Stimulated activated CD4-positive, alpha-beta T cell treated with anti-CD3 and anti-CD28 coated beads, Interleukin-1b, Interleukin-23, amount 100 ng/mL, for 48 hours (primary cell): ENCODE results near the gene STK17B.
"Not testable (repeated sequence)": the region's sequence is repeated elsewhere in the genome, so short reads cannot be mapped to it uniquely, and the experiment has no call there.

Experiments
- DNase-seq: peaks from one replicate; pipeline ENCODE4 v3.0.0-alpha.2; 2020

STK17B gene

DNA sequence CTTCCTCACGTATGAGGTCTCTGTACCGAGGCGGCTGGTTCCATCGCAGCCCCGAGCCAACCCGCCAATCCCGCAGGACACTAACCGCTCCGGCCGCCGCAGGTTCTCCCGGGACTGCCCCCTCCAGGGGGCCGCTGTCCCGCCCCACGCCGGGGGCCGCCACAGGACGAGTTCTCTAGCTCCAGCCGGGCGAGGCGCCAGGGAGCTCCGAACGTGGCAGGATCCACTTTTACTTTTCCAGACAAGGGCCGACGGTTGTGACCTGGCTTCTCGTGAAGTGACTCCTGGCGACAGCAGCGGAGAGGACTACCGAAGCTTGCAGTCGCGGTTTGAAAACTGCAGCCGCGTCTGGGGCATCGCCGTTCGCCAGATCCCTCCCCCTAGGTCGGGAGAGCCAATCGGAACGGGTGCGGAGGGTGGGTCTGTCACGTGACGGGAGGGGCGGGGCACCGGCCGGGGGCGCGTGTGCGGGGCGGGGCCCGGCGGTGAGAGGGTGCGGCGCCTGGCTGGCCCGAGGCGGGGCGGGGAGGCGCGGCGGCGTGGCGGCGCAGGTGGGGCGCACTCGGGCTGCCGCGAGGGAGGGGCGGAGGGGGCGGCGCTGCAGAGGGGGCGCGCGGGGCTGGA is at the start of gene STK17B:
Gene STK17B, minus strand, starts transcription at position 331 of the 624 bp plus-strand sequence. CDS start 8,195 bp downstream, outside the sequence.
- DNase-seq = peak; percentile 97

DNA sequence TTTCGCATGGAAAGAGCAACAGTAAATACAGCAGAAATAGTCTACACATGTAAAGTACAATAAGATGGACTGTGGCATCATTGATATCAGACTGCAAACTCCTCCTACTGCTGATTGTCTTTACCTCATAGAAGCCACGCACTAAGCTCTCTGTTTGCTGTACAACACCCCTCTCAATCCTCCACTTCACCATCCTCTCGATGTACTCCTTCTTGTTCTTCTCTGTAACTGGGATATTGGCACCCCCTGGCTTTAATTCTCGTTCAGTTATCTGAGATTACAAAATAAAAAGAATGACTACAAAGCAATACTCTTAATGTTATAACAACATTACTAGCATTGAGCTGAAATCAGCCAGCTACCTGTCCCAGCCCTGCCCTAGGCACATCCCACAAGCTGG is 49.3 kb upstream of the STK17B start:
- DNase-seq = no peak

DNA sequence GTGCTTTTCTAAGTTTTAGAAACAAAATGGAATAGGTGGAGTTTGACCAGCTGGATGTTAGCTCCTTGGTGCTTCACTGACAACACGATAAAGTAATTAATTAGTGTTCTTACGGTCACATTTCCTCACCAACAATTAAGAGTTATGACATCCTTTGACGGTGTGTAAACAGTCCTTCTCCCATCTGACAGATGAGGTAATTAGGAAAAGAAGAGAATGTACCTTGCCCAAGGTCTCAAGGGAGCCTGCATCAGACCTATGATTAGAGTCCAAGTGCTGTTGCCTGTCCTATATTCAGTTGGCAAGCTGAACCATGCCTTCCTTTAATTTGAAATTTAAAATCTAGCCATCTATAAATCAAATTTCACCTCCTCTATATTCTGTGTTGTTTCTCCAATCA is 48.3 kb upstream of the STK17B start:
- no peak for DNase-seq

DNA sequence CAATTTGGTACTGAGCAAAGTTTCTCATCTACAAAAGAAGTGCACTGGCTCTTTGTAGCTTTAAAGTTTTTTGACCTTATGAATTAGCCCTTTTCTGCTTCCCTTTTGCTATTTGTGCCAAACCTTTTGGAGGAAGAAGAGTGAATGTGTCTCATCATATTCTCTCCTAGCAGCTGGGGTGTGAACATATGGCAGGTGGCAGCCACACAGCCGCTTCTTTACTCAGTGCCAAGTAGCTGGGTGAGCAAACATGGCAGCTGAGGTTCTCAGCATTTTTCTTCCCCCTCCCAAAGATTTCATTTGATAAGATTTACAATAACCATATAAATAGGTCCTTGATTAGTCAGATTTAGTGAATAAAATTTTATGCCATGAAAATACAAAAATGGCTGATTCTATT is 46.7 kb upstream of the STK17B start:
- no peak for DNase-seq

DNA sequence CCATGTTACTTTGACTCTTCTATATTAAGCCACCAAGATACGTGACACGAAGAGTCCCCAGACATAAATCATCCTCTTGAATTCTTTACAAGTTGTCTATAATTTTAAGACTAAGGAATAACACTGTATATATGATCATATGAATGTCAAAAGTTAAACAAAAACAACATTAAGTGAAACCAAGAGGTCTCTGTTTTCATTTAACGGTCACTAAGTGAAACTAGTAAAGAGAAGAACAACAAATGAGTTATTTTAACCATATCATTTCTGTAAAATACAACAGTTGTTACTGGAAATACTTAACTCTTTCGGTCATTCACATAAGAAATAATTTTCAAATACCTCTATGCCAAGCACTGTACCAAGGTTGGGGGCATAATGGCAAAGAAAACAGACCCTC is 45.7 kb upstream of the STK17B start:
- no peak for DNase-seq

DNA sequence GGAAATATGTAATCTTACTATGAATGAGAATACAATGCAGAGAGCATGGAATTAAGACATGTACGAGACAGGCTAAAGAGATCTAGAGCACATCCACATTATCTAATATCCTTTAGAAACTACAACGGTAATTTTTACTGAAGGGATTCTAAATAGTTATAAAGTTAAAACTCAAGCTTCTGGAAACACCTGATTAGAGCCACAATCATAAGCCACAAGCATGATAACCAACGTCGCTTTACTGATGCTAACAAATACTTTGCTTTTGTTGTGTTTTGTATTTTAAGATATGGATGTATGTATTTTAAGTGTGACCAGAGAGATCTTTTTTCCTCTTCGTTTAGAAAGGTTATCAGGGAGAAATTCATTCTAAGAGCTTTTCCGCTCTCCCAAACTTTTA is 44.0 kb upstream of the STK17B start:
- no peak for DNase-seq

DNA sequence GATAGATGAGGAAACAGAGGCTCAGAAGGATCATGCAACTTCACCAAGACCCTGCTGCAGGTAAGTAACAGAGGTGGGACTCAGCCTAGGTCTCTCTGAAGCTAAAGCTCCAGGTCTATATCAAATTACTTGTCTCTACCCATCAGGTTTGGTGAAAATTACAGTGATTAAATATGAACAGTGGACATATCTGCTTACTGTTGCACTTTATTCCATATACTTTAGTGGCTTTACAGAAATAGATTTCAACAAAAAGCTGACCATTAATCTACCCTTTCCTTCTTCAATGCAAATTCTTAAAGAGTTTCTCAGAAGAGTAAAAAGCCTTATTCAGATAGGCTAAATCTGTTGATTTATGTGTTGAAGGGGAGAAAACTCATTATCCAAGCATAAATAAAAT is 42.8 kb upstream of the STK17B start:
- no peak for DNase-seq

DNA sequence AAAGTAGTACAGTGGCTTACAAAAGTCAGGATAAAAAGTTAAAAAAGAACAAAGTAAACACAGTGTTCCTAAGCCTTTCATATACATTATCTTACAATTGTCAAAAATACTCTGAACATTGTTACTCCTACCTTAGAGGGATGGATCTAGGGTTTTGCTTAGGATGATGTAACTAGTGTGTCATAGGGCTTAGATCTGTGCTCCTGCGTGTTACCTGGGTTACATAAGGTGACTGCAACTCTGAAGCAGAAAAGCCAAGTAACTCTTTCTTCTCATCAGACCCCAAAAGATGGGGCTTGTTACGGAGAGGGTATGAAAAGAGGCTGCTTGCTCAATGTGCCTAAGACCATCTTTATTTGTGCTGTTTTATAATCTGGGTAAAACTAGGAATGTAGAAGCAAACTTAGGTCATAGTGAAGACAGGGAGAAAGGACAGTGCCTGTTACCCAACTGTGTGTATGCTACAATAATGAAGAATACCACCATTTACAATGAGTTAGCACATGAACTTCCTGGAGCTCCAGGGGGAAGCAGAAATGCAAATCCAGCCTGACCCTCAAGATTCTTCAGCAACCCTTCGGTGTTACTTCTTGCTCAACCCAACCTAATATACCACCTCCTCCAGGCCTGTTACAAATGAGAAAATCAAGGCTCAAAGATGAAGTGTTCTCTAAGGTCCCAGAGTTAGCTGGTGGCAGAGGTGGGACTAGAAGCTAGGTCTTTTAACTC is 42.0 kb upstream of the STK17B start:
- no peak for DNase-seq

DNA sequence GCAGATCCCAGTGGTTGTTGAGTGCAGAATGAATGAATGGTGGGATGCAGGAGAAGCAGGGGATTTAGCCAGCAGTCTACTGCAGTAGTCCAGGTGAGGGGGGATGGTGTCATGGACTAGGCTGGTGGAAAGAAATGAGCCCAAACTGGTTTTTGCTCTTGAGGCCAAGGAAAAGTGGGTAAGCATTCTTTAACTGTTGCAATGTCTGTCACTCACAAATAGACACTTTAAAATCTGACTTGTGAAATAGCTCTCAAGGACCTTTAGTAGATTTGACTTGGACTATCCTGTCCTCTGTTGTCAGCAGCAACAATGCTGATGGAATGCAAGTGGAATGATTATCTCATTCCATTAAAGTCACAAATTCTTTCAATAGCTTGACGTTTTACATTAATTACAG is 37.5 kb upstream of the STK17B start:
- DNase-seq = no peak

DNA sequence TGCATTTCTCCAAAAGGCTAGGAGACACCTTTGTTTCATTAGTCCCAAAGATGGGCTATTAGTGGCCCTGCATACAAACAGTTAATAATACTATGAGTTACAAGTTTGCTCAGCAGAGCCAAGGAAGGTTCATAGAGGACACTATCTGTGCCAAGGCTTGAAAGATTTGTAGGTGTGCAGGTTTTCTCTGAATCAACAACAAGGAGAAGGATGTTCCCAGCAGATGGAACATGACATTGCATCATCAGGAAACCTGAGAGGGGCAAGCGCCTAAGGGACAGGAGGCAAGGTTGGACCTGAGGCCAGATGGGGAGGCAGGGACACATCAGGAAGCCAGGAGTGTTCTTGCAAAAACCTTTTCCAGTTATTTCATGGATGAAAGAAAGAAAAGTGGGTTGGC is 35.4 kb upstream of the STK17B start:
- DNase-seq = no peak

DNA sequence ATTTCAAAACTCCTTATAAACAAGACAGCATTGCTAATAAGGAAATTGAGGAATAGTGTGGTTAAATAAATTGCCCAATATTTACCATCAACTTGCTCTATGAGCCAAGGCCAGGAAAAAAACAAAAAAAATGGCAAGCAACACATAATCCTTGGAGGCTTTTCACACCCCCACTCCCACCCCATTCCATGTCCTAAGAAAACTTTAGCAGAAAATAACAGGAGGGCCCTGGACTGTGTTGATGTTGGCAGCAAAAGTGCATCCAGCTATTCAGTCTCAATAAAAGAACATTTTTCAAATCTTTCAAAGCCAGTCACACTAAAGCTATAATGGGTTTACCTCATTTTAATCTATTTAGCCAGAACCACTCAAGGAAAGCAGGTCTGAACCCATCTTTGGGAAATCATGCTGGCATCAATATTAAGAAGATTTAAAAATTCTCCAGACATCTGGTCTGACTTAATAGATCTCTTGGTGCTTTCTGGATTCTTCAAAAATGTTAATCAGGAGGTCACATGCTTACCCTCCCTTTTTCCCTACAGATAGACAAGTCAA is 34.6 kb upstream of the STK17B start:
- DNase-seq = no peak

DNA sequence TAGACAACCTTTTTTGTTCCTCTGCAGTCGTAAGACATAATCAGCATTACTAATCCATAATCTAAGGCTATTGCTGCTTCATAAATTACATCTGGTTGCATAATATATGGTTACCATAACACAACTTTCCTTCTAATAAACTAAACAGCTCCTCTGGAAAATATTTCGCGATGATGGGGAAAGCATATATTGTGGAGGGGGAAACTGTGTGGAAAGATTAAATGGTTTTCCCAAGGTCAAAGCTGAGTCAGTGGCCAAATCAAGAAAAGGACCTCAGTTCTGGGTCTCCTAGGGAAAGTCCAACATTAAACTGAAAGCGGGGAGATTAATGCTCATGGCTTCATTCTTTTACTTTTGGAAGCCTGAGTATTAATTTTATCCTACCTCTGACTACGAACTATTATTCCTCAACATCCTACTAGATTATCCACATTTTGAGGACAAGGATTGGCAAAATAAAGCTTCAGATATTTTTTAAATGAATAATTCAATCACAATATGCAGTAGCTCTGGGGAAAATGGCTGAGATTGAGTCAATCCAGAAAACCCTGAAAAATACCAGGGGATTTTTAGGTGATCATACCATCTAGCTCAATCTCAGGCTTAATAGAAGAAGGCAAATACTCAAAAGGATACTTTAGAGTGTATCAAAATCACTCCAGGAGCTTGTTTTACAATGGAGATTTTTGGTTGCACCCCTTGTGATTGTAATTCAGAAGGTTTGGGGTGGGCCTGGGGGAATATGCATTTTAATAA is 33.8 kb upstream of the STK17B start:
- no peak for DNase-seq

DNA sequence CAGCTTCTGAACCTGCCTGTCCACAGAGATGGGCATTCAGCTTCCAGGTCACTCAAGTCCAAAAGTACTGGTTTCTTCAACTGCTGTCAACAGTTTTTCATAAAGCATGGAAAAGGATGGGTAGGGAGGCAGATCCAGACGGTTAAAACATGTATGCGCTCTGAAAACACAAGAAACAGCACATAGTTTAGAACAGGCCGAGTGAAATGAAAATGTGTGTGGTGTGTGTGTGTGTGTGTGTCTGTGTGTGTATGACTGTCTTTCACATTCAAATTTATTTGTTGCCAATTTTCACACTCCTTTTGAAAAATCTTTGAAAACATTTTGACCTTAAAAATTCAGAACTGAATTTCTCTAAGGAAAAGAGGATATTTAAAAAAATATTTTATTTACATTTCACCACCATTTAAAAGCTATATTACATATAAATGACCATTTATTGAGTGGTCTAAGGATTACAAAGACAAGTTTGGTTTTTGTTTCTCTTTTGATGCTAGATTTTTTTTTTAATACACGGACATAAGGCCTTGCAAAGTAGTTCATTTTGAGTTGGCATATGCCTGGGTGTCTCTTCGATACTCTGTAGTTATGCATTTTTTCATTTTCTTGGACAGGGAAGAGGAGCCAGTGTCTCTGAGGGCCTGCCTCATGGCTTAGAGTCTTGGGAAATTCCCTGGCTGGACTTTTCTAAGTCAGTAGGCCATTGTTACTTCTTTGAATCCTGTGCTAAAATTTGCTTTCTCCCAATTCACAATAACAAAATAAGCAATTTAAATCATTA is 30.0 kb upstream of the STK17B start:
- no peak for DNase-seq

DNA sequence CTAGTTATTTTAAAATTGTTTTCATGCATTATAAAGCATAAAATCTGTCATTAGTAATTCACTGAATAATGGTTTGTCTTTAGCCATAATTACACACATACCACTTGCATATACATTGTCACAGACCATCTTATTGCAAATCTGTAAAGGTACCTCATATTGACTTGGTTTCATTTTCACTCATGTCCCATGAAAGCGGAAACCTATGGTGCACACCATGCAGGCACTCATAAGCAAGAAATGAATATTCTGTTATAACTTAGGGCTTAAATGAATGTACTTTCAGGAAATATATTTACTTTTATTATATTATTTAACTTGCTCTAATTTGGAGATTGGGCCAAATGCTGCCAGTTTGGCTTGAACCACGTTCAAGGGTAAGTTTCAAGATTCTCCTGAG is 29.2 kb upstream of the STK17B start:
- DNase-seq = peak; percentile 49

DNA sequence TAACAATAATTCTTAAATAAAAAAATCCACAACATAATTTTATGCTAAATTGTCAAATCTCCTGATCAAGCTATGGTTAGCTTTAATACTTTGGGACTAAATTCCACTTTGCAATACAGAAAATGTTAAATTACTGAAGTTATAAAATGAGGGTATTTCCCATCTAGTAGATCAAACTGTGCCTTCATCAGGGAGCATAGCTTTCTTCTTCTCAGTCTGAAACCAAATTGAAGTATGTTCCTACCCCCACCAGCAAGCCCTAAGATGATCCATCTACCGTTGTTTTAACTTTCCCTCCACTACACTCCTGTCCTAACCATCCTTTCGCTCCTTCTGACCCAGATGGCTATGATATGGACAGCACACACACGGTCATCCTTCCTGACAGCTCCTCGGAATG is 24.4 kb upstream of the STK17B start:
- no peak for DNase-seq

DNA sequence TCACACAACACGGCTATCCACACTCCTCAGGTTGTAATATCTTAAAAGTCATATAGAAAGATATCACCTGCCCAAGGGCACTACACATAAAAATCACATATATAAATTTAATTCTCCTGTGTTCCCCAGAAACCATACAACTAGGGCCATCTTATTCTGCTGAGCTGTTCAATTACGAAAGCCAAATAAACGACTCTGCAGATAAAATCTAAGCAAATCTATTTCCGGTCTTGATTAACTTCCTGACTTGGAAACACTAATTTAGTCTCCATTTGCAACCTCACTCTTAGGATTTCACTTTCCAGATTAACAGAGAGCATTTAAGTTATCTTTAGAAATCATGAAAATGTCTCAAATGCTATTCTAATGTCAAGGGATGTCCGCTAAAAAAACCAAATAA is 23.9 kb upstream of the STK17B start:
- no peak for DNase-seq

DNA sequence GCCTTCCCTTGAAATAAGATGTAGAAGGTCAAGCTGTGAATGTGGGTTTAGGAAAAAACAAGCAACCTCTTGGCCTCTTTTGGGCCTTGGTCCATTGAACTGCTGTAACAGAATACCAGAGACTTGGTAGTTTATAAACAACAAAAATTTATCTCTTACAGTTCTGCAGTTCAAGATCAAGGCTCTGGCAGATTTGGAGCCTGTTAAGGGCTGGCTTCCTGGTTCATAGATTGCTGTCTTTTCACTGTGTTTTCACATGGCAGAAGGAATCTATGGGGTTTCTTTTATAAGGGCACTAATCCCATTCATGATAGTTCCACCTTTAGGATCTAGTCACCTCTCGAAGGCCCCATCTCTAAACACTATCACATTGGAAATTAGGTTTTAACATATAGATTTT is 20.2 kb upstream of the STK17B start:
- no peak for DNase-seq

DNA sequence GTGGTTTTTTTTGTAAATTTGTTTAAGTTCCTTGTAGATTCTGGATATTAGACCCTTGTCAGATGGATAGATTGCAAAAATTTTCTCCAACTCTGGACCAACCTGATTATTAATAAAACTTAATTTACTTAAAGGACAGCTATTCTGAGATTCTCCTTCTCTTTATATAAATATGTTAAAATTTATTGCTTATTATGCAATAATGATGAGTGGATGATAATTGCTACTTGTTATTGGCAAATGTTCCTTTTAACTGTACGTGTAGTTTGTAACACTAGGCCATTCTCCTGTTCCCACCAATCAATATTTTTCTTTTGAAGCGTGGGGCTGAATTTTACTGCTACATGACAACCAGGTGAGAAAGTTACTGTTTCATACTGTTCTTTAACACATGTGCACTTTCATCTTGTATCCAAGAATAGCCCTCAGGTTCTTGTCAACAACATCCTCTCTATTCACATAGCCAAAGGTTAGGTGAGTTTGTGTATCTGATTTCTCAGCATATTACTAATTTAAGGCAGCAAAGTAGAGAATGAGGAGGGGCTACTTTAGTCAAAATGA is 16.6 kb upstream of the STK17B start:
- DNase-seq = no peak

DNA sequence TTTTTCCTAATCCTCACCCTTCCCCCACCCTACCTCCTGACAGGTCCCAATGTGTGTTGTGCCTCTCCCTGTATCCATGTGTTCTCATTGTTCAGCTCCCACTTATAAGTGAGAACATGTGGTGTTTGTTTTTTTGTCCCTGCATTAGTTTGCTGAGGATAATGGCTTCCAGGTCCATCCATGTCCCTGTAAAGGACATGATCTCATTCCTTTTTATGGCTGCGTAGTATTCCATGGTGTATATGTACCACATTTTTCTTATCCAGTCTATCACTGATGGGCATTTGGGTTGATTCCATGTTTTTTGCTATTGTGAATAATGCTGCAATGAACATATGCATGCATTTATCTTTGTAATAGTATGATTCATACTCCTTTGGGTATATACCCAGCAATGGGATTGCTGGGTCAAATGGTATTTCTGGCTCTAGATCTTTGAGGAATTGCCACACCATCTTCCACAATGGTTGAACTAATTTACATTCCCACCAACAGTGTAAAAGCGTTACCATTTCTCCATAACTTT is 15.9 kb upstream of the STK17B start:
- not testable (repeated sequence) for DNase-seq

DNA sequence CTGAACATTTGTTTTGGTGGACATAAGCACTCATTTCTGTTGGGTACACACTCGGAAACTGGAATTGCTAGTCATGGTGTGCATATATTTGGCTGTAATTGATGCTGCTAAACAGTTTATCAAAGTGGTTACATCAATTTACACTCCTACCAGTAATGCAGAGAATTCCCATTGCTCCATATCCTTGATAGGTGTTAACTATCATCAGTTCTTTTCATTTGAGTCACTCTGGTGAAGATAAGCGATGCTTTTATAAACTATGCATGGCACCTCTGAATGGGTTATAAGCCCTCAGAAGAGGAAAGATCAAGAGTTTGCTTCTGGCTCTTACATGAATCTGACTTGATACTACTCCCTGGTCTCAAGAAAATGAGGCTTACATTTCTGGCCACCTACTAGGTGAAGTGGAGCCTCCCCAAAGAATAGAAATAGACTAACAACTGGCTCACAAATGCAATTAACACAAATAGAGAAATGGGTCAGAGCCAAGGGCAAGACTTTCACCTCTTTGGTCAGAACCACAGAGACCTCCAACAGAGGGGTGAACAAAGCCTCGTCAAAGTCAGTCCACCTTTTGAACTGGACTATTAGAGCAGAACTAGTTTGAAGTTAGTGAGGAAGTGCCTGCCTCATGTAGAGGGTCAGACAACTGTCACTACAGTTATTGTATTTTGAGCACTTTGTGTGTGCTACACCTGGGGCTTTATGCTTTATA is 15.0 kb upstream of the STK17B start:
- no peak for DNase-seq

DNA sequence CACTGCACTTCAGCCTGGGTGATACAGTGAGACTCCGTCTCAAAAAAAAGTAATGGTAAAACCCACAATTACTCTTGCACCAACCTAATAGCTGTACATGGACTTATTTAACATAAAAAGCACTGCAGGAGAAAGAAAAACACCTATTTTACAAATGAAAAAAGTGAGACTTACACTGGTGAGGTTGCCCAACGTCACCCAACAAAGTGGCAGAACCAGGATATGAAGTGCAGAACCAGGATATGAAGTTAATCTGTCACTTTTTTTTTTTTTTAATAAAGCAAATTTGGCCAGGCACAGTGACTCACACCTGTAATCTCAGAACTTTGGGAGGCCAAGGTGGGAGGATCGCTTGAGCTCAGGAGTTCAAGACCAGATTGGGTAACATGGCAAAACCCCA is 13.5 kb upstream of the STK17B start:
- DNase-seq = no peak
